Keratinocyte (primary cell): ENCODE data around the gene GAST. TPM values are rescaled to one million over a fixed set of nuclear protein-coding genes. Genes with fewer than 3 reads are reported as not detected.
"Not testable (repeated sequence)": the region's sequence is repeated elsewhere in the genome, so short reads cannot be mapped to it uniquely, and the experiment has no call there.

Experiments
- DNase-seq: peaks from one replicate; pipeline ENCODE4 v3.0.0-alpha.2; 2011; ENCODE audit warnings: low read depth, missing footprints, low spot score
- FAIRE-seq: peaks from 2 replicates; lab custom pipeline; 2011; peaks lifted over from hg19 to GRCh38; lab: Jason Lieb, UNC
- H2AFZ ChIP-seq: 2 replicates; pipeline ENCODE4 v1.6.0; 2012; ENCODE audit warnings: low read length, control low read depth, inconsistent platforms; ENCODE audit not compliant: control insufficient read depth
- H3K27ac ChIP-seq: 2 replicates; pipeline ENCODE4 v1.5.1; 2011; ENCODE audit warnings: low read length; ENCODE audit not compliant: control insufficient read depth, insufficient read depth
- H3K27me3 ChIP-seq: 3 replicates; pipeline ENCODE4 v1.6.0; 2011; ENCODE audit warnings: low read length; ENCODE audit not compliant: control insufficient read depth, insufficient read depth; ENCODE audit errors: extremely low read depth
- H3K36me3 ChIP-seq, 2 experiments: 2 replicates in 1 of 2; 3 replicates in 1 of 2; pipeline ENCODE4 v1.5.1; 2011; ENCODE audit warnings: low read length in 2 of 2, mild to moderate bottlenecking in 1 of 2; ENCODE audit not compliant: control insufficient read depth in 2 of 2, insufficient read depth in 2 of 2; ENCODE audit errors: extremely low read depth in 1 of 2
- H3K4me1 ChIP-seq: 3 replicates; pipeline ENCODE4 v1.5.1; 2011; ENCODE audit warnings: low read length; ENCODE audit not compliant: control insufficient read depth, insufficient read depth; ENCODE audit errors: extremely low read depth
- H3K4me2 ChIP-seq: 3 replicates; pipeline ENCODE4 v1.6.0; 2011; ENCODE audit warnings: low read depth, low read length; ENCODE audit not compliant: control insufficient read depth, insufficient read depth; ENCODE audit errors: extremely low read depth
- H3K4me3 ChIP-seq, 3 experiments: fragments of 200-600 bp in 1 of 3; sonication (generic) in 1 of 3; 2 replicates in 2 of 3; 3 replicates in 1 of 3; pipeline ENCODE4 v1.5.1; 2011 to 2016; ENCODE audit warnings: low read length in 3 of 3, mild to moderate bottlenecking in 3 of 3, control low read depth in 2 of 3, inconsistent platforms in 1 of 3, low read depth in 1 of 3, mixed read lengths in 1 of 3, mixed run types in 1 of 3, moderate library complexity in 1 of 3; ENCODE audit not compliant: control insufficient read depth in 2 of 3, insufficient read depth in 2 of 3; ENCODE audit errors: extremely low read depth in 1 of 3
- H3K79me2 ChIP-seq: 2 replicates; pipeline ENCODE4 v1.6.0; 2012; ENCODE audit warnings: low read length; ENCODE audit not compliant: control insufficient read depth, insufficient read depth
- H3K9ac ChIP-seq: 3 replicates; pipeline ENCODE4 v1.6.0; 2011; ENCODE audit warnings: low read length; ENCODE audit not compliant: control insufficient read depth, insufficient read depth; ENCODE audit errors: extremely low read depth
- H3K9me1 ChIP-seq: 3 replicates; pipeline ENCODE4 v1.6.0; 2011; ENCODE audit warnings: low read length; ENCODE audit not compliant: control insufficient read depth, insufficient read depth; ENCODE audit errors: extremely low read depth
- H3K9me3 ChIP-seq: 2 replicates; pipeline ENCODE4 v1.5.1; 2012; ENCODE audit warnings: low read depth, low read length; ENCODE audit not compliant: control insufficient read depth
- H4K20me1 ChIP-seq: 3 replicates; pipeline ENCODE4 v1.6.0; 2011; ENCODE audit warnings: low read length; ENCODE audit not compliant: control insufficient read depth, insufficient read depth; ENCODE audit errors: extremely low read depth
- CTCF ChIP-seq, 3 experiments: IDR thresholded peaks in 1 of 3; conservative IDR thresholded peaks in 1 of 3; optimal IDR thresholded peaks in 1 of 3; 2 replicates in 2 of 3; 3 replicates in 1 of 3; pipeline versions ENCODE3 to v1.5.1; 2011; ENCODE audit warnings: low read length in 3 of 3, mild to moderate bottlenecking in 3 of 3, moderate library complexity in 2 of 3, control low read depth in 1 of 3, inconsistent platforms in 1 of 3; ENCODE audit not compliant: insufficient read depth in 2 of 3; ENCODE audit errors: extremely low read depth in 1 of 3
- EZH2 ChIP-seq: IDR thresholded peaks from one replicate; pipeline ENCODE4 v1.6.1; 2012; ENCODE audit warnings: inconsistent platforms, mild to moderate bottlenecking, low read length, moderate library complexity
- dilution Hi-C: fragments of 300-500 bp; cut with MboI; formaldehyde crosslinking; loops from one replicate; pipeline ENCODE4 v1.7.0; 2020; ENCODE audit warnings: low sequenced_read_pairs; ENCODE audit not compliant: extremely low pct_ligation_motif_present
- polyA plus RNA-seq, 5 experiments: library from polyadenylated mRNA; depleted of rRNA in 3 of 5; stranded (reverse) in 3 of 5; stranded (forward) in 1 of 5; unstranded in 1 of 5; fragments of >200 nt; gene quantifications; 1 replicate in 1 of 5; 2 replicates in 3 of 5; 3 replicates in 1 of 5; pipeline versions ENCODE4 v1.2.1 to v1.2.3, GENCODE V29; 2011 to 2012; ENCODE audit warnings: missing spikeins in 2 of 5, low read depth in 1 of 5, low replicate concordance in 1 of 5

The GAST gene
- polyA plus RNA-seq, 1 donor (not counting 4 experiments of a cell fraction or from before 2014, with no cell fraction given), result 0.87 TPM

GRCh38 chr17:41695954-41696757, 16.0 kb upstream of the GAST start:
- H2AFZ ChIP-seq, result no peak overlapping the region
- H3K4me2 ChIP-seq, result no peak overlapping the region
- dilution Hi-C loops, result no loop called here
- TF ChIP-seq EZH2 (no peak), CTCF (optimal IDR thresholded peaks at IDR 0.05 in 1 of 3, IDR thresholded peaks at IDR 0.05 in 1 of 3, conservative IDR thresholded peaks at IDR 0.05 in 1 of 3; ENCODE audit: extremely low read depth in 1 of 3, insufficient read depth in 2 of 3, low read length in 3 of 3) (peak; percentile 62 to 82 (median 69))
- H3K79me2 ChIP-seq, result peaks cover under 1% of the 10 kb centered on the region
- H3K9me3 ChIP-seq, result no peaks in the 10 kb centered on the region
- no peak overlapping the region for H3K27ac ChIP-seq
- no peak for DNase-seq
- H3K4me1 ChIP-seq, result no peaks in the 10 kb centered on the region
- peak; percentile 62 for FAIRE-seq
- no peak overlapping the region for H3K4me3 ChIP-seq
- peaks cover 15% of the 10 kb centered on the region for H4K20me1 ChIP-seq
- no peaks in the 10 kb centered on the region for H3K9me1 ChIP-seq
- no peak overlapping the region for H3K9ac ChIP-seq
- no peaks in the 10 kb centered on the region for H3K27me3 ChIP-seq
- peaks cover 7 to 11% of the 10 kb centered on the region in 2 experiments for H3K36me3 ChIP-seq

- no peak overlapping the region for H3K9ac ChIP-seq
- no peak overlapping the region for H2AFZ ChIP-seq
- H3K4me3 ChIP-seq, result no peak overlapping the region
- H3K9me3 ChIP-seq, result no peaks in the 10 kb centered on the region
- no peak overlapping the region for H3K4me2 ChIP-seq
- DNase-seq (no peak), FAIRE-seq (no peak)
- H3K9me1 ChIP-seq, result no peaks in the 10 kb centered on the region
- H3K36me3 ChIP-seq, result peaks cover 0 to 2% of the 10 kb centered on the region in 2 experiments
- no peaks in the 10 kb centered on the region for H3K4me1 ChIP-seq
- no peak overlapping the region for H3K27ac ChIP-seq
- dilution Hi-C loops, result no loop called here
- no peak for TF ChIP-seq CTCF (optimal IDR thresholded peaks at IDR 0.05 in 1 of 3, IDR thresholded peaks at IDR 0.05 in 1 of 3, conservative IDR thresholded peaks at IDR 0.05 in 1 of 3; ENCODE audit: extremely low read depth in 1 of 3, insufficient read depth in 2 of 3, low read length in 3 of 3)
- TF ChIP-seq EZH2, result no peak
- peaks cover 3% of the 10 kb centered on the region for H4K20me1 ChIP-seq
- H3K27me3 ChIP-seq, result no peaks in the 10 kb centered on the region
- no peaks in the 10 kb centered on the region for H3K79me2 ChIP-seq
These were observed 14.8 kb upstream of the GAST start for GRCh38 chr17:41697122-41697962.

GRCh38 chr17:41700843-41701242, 11.3 kb upstream of the GAST start:
- H2AFZ ChIP-seq, FAIRE-seq, H4K20me1 ChIP-seq, H3K27me3 ChIP-seq, H3K36me3 ChIP-seq, H3K27ac ChIP-seq, H3K9me1 ChIP-seq, H3K4me2 ChIP-seq, H3K9ac ChIP-seq, dilution Hi-C loops, H3K79me2 ChIP-seq, H3K4me3 ChIP-seq, H3K4me1 ChIP-seq, H3K9me3 ChIP-seq, DNase-seq: not testable (repeated sequence)
